GM18526 (cell line): Measurements from ENCODE around the gene CEP83.

Experiments used
- POLR2A ChIP-seq: IDR thresholded peaks from 3 replicates; pipeline ENCODE4 v1.6.1; 2011; ENCODE audit not compliant: insufficient read length; ENCODE audit errors: extremely low read depth

CEP83 gene

DNA sequence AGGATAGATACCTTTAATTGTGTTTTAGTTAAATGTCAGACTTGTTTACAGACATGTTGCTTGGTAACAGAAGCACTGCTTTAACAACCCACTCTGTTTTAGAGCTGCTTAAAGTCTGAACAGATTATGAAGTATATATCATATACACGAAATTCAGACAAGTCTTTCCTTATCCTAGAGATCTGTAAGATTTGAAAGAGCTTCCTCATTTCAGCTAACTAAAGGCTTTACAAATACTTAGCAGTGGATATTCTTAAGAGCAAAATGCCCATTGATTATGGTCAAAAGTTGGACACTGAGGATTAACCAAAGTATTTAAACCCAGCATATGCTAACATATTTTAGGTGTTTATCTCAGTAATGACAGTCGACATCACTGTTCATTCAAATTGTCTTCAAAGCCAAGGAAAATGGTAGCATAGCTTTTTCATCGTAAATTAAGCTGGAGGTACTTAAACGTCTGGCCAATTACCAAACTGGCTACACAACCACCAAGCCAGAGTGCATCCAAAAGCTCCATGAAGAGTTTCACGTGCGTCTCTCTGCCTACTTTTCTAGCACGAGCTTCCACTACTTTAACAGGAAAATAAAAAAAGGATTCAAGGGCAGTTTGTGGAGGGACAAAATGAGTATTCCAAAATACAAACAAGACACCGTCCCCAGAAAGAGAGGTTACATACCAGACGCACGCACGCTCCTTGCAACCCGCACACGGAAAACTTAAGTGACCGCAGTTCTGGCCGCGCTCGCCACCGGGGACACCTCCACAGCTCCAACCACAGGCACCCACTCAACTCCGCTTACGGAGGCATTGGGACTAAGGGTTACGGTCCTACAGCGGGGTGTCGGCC lies 565 bp downstream of the CEP83 start:
- no peak for TF ChIP-seq POLR2A

DNA sequence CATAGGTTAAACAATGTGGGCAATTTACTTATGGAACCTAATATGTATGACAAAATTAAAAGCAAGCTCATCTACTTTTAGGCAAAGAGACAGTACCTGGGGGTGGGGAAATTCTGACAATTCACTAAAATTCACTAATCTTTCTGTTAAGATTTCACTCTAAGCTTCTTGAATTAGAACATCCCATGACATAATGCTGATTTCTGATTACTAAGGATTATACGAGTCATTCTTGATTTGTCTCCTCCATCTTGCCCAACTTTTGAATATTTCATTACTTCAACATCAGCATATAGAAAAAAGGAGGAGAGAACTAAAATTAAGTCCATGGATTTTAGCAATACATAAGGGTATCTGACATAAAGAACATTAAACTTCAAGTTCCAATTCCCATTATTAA lies 2.4 kb downstream of the CEP83 start:
- TF ChIP-seq POLR2A, result no peak

DNA sequence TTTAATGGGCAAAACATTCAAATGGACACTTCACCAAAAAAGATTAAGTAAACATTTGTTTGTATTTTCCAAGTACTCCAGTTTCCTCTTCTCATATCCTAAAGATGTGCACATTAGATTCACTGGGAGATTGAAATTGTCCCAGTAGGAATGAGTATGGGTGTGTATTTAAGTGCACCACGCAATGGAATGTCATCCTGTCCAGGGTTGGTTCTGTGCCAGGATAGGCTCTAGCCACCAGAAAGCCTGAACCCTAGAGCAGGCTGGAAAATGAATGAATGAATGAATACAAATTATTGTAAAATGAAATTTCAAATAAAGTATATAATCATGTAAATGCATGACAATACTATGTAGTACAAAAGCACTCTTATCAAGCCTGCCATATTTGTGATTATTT lies 14.0 kb downstream of the CEP83 start:
- TF ChIP-seq POLR2A, result no peak

DNA sequence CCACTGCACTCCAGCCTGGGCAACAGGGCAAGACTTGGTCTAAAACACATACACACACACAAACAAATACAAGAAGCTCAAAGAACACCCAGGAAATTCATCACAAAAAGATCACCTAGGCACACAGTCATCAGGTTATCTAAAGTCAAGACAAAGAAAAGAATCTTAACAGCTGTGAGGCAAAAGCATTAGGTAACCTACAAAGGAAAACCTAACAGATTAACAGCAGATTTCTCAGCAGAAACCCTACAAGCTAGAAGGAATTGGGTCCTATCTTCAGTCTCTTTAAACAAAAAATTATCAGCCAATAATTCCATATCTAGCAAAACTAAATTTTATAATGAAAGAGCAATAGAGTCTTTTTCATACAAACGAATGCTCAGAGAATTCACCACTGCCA lies 22.4 kb downstream of the CEP83 start:
- no peak for TF ChIP-seq POLR2A

DNA sequence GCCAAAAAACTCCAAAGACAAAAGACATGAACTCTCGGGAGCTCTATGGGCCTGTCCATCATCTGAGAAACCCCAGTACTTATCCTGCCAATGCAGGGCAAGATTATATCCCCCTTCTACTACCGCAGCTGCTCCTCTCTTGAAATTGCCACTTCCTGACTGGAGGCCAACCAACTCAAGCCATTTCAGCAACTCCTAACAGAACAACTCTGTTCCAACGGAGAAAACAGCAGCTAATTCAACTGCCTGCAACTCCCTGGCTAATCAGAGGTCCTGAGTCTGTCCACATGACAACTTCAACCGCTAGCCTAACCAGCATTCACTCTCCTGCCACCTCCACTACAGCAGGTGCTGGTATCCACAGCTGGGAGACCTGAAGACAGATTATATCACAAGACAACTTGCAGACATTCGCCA lies 24.1 kb downstream of the CEP83 start:
- TF ChIP-seq POLR2A, result no peak

DNA sequence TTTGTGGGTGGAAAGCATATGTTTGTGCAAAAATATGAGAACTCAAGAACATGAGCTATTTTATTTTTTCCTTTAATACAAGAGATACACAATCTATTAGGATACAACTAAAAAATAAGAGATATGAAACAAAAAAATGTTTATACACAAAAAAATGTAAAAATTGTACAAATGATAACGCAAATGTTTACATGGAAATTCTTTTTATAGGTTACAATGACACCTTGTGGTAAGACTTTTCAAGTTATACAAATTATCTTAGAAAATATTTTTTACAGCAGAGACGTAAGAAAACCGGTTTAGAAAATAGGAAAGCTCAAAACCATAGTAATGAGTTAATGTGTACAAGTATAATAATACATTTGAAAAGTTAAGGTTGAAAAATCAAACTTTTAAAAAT lies 25.5 kb downstream of the CEP83 start:
- TF ChIP-seq POLR2A, result no peak

DNA sequence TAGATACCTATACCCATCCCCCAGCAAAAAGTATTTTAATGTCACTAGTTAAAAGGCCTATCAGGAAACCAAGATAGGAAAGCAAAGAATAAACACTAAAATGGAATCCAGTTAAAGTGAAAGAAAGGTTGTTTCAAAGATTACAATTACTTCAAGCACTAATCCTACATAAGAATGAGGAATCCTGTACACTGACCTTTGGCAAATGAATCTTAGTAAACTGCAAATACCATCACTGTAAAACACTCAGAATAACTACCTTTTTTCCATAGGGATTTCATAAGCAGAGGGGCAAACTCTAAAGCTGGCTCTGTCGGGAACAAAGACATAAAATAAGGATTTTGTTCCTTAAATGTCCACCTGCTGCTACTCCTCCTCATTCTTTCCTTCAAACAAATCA lies 25.9 kb downstream of the CEP83 start:
- no peak for TF ChIP-seq POLR2A

DNA sequence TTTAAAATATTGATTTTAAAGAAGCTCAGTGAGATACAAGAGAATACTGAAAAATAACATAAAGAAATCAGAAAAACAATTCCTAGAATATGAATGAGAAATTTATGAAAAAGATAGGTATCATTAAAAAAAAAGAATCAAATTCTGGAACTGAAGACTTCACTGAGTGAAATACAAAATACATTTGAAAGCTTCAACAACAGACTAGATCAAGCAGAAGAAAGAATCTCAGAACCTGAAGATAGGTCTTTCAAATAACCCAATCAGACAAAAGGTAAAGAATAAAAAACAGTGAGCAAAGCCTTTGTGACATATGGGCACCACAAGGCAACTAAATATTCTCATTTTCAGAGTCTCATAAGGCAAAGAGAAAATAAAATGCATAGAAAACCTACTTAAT lies 29.4 kb downstream of the CEP83 start:
- TF ChIP-seq POLR2A, result no peak

DNA sequence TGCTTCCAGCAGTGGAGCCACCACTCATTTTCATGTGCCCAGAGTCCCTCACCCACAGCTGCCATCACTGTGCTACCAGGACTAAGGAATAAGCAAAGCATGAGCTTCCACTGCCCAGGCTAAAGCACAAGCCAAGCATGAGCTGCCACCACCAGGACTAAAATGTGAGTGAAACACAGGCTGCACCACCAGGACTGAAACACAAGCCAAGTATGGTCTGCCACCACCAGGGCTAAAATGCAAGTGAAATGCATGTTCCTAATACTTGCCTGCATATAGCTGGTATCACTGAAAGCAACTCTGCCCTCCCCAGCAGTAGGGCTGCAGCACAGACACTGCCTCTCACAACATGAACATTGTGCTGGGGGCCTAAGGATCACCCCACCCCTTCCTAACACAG lies 30.0 kb downstream of the CEP83 start:
- TF ChIP-seq POLR2A, result no peak

DNA sequence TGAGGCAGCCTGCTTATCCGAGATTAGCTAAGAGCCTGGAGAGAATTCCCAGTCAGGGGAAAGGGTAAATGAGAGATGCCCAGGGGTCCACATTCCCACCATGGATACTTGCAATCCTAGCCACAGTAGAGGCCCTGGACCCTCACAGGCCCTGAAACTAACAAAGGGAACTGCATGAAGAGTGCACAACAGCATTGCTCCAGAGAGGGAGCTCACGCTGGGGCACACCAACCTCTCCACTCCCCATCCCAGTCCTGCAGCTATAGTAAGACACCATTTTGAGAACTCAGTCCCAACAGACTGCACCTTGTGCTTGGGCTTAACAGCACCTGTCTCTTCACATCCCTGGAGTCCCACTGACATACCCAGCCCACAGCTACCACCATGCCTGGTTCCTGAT lies 30.5 kb downstream of the CEP83 start:
- TF ChIP-seq POLR2A, result no peak

DNA sequence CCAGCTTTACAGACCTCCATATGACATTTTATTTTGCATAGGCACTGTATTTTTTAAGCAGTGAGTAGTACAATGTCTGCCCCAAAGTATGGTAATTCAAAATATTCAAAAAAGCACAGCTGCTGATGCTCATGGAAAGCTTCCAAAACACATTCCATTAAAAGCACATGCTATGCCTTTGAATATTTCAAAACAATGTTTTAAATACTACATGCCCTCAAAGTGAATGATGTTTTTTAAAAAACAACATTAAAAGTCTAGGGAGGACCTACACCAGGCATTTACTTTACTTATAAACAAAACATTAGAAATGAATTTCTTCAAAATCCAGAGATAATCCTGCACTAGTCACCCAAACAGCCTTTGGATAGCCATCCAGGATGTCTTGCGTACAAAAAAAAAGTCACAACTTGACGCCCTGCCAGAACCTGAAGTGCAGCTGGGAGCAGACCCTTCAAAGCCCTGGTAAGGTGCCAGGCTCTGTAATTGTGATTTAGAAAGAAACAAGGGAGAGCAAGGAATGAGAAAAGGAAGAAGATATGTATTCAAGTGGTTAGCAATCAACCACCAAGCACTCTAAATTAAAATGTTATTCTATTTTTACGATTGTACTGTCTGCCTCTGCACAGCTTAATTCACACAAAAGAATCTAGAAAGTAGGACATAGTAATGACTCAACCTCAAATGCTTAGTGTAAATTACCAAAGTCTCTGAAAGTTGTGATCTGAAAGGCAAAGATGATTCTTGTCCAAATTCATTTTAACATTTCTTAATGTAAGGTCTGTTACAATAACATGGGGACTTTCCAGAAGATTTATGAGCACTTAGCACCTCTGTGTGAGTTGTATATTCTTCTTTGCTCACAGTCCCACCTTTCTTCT lies 31.9 kb downstream of the CEP83 start:
- no peak for TF ChIP-seq POLR2A

DNA sequence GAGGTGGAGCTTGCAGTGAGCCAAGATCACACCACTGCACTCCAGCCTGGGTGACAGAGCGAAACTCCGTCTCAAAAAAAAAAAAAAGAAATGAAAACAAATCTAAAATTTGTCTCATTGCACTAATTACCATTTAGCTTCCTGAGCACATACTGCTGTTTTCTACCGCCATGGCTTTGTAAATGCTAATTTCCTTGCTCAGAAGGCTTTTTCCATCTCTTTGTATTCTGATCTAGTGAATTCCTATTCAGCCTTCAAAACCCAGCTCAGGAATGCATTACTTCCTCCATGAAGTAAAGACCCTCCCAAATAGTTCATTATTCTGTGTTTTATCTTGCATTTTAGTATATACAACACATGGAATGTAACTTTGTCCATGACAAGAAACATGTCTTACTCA lies 33.6 kb downstream of the CEP83 start:
- TF ChIP-seq POLR2A, result no peak

DNA sequence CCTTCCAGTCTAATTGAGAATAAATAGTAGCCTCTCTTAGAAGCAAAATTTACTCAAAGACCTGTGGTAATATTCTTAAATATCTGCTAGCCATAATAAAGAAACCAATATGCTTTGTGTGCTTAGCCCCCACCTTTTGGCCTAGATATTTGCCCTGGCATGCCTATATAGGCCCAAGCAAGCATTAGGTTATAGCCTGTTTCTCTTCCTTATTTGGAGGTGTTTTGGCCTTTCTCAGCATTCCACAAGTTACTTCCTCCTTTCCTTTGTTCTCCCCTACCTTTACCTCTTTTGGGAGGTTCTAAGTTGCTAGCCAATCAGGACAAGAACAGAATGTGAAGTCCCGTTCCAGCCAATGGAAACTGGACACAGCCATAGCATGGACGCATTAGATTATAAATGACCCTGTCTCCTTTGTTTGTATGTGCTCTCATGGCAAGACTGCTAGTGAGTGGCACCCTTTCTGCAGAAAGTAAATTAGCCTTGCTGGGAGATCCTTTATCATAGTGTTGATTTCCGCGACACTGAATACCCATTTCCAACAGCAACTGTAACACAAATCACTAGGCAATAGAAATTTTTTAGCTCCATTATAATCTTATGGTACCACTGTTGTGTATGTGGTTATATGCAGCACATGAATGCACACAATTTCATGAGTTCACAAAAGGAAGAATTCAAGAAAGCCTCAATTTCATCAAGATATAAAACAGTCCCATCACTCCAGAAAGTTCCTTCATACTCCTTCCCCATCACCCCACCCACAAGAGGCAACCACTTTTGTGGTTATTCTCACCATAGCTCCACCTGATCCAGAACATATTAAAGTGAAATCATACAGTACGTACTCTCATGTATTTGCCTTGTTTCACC lies 37.6 kb downstream of the CEP83 start:
- no peak for TF ChIP-seq POLR2A

DNA sequence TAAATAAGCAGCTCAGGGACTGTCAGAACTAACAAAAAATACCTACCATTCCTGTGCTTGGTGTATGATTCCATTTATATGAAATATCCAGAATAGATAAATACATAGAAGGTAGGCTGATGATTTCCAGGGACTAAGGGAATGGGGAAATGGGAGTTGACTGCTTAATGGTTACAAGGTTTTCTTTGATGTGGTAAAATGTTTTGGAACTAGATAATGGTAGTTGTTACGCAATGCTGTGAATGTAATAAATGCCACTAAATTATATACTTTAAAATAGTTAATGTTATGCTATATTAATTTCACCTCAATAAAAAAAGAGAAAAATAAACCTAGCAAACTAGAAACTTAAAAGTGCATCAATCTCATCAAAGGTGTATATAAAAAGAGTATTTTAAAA lies 41.1 kb downstream of the CEP83 start:
- no peak for TF ChIP-seq POLR2A

DNA sequence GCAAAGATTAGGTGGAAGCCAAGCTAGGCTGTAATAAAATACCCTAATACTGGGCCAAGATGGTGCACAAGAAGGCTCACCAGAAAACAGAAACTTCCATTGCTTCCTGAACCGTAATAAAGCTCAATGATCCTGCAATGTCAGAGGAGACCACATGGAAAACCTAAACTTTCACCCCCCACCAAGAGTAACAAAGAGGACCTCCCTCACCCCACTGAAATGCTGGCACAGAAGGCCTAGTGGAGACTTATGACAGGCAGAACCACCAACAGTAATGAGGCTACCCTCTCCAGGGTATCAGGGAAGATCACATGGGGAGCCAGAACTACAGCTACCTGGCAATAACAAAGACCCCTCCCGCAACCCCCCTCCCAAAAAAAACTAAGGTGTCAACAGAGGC lies 43.1 kb downstream of the CEP83 start:
- TF ChIP-seq POLR2A, result no peak
